Posterior vena cava (tissue), 2 donors: ENCODE measurements around the gene TIAL1. TPM values are rescaled to one million over a fixed set of nuclear protein-coding genes. Genes with fewer than 3 reads are reported as not detected.
A peak's percentile ranks its signal among the peaks of the same experiment; 100 is the strongest.
"Not testable (repeated sequence)": the region's sequence is repeated elsewhere in the genome, so short reads cannot be mapped to it uniquely, and the experiment has no call there.

ENCODE experiments used
- DNase-seq: peaks from one replicate; pipeline ENCODE4 v3.0.0-alpha.2; 2020; ENCODE audit warnings: low spot score
- intact Hi-C, 2 donors: fragments of 100-400 bp; cut with DNase I; formaldehyde crosslinking; loops; one replicate each; pipeline versions ENCODE4 v1.14.1 to v1.14.2; 2022 to 2023
- long read RNA-seq, 2 donors: library from polyadenylated mRNA; unstranded; transcript quantifications; one replicate each; pipeline ENCODE4 v2.0.0, GENCODE V29; 2020 to 2021
- total RNA-seq, 2 donors: library from RNA; stranded (reverse); fragmentation: NEBNext Ultra II Directional; extraction: Animal tissue kit (Norgen Biotek cat#: 25700); gene quantifications; one replicate each; pipeline ENCODE4 v1.2.1, GENCODE V29; 2021
- donor health status: DM: yes; HTN: yes; CAD: no.
- donor health status: DM: yes; HTN: yes; CAD: no.

Gene TIAL1
- 10 to 100 TPM; 78.8 to 90.7 TPM for total RNA-seq
- long read RNA-seq, donor 1, full-length matches to known transcripts = 2 of 9 reads
- long read RNA-seq, donor 1, partial matches to known transcripts = 3 of 9 reads
- long read RNA-seq, donor 1, other reads (novel, unspliced or antisense) = 4 of 9 reads
- long read RNA-seq, donor 2, full-length matches to known transcripts = 1 of 7 reads
- long read RNA-seq, donor 2, partial matches to known transcripts = 6 of 7 reads
- long read RNA-seq, donor 2, other reads (novel, unspliced or antisense) = 0 of 7 reads

- peak; percentile 99 for DNase-seq
- intact Hi-C loops = no loop called here
Observed at GRCh38 chr10:119596537-119597404, at the start of gene TIAL1. TIAL1 (minus strand) TSS chr10:119596964; CDS start chr10:119596465, 499 bp downstream.

GRCh38 chr10:119644994-119645393, 48.2 kb upstream of the TIAL1 start:
- DNase-seq = no peak
- intact Hi-C loops = no loop called here

GRCh38 chr10:119644205-119644814, 47.5 kb upstream of the TIAL1 start:
- intact Hi-C loops = no loop called here

GRCh38 chr10:119643306-119644204, 46.8 kb upstream of the TIAL1 start:
- intact Hi-C loops = no loop called here

More at GRCh38 chr10:119644205-119644814, 47.5 kb upstream of the TIAL1 start:
- DNase-seq = no peak

GRCh38 chr10:119642556-119643111, 45.9 kb upstream of the TIAL1 start:
- intact Hi-C loops = no loop called here
- DNase-seq = no peak

More at GRCh38 chr10:119643306-119644204, 46.8 kb upstream of the TIAL1 start:
- DNase-seq = no peak

GRCh38 chr10:119640875-119641526, 44.2 kb upstream of the TIAL1 start:
- no peak for DNase-seq
- intact Hi-C loops = no loop called here

- intact Hi-C loops = no loop called here
- DNase-seq = no peak
Observed at GRCh38 chr10:119640384-119640783, 43.6 kb upstream of the TIAL1 start.

GRCh38 chr10:119638982-119639381, 42.2 kb upstream of the TIAL1 start:
- intact Hi-C loops = no loop called here

GRCh38 chr10:119637631-119638030, 40.9 kb upstream of the TIAL1 start:
- no peak for DNase-seq
- intact Hi-C loops = no loop called here

More at GRCh38 chr10:119638982-119639381, 42.2 kb upstream of the TIAL1 start:
- no peak for DNase-seq

- intact Hi-C loops = no loop called here
- DNase-seq = no peak
Observed at GRCh38 chr10:119634219-119634544, 37.4 kb upstream of the TIAL1 start.

- DNase-seq = no peak
- intact Hi-C loops = no loop called here
Observed at GRCh38 chr10:119633538-119634218, 36.9 kb upstream of the TIAL1 start.

GRCh38 chr10:119630300-119630699, 33.5 kb upstream of the TIAL1 start:
- intact Hi-C loops = no loop called here
- peak; percentile 23 for DNase-seq

GRCh38 chr10:119625570-119626280, 29.0 kb upstream of the TIAL1 start:
- peak; percentile 25 for DNase-seq

GRCh38 chr10:119621078-119621384, 24.3 kb upstream of the TIAL1 start:
- DNase-seq = no peak
- intact Hi-C loops = no loop called here

More at GRCh38 chr10:119625570-119626280, 29.0 kb upstream of the TIAL1 start:
- intact Hi-C loops = no loop called here

- no peak for DNase-seq
- intact Hi-C loops = no loop called here
Observed at GRCh38 chr10:119620241-119621077, 23.7 kb upstream of the TIAL1 start.

- DNase-seq = not testable (repeated sequence)
- intact Hi-C loops = loop anchor here in 1 of 2 donors (5.0 kb wide), 1 partner anchor 442 kb away; no protein-coding TSS in a partner anchor
Observed at GRCh38 chr10:119619811-119620210, 23.0 kb upstream of the TIAL1 start.
